Kidney capillary endothelial cell (primary cell): ENCODE data around the gene NRXN3.
"Not testable (repeated sequence)": the region's sequence is repeated elsewhere in the genome, so short reads cannot be mapped to it uniquely, and the experiment has no call there.

Experiments used
- DNase-seq: peaks from one replicate; pipeline ENCODE4 v3.0.0-alpha.2; 2018; ENCODE audit warnings: low spot score

Gene NRXN3

GRCh38 chr14:78403278-78403815 lies 233.2 kb downstream of the NRXN3 start:
- DNase-seq, result no peak

DNA sequence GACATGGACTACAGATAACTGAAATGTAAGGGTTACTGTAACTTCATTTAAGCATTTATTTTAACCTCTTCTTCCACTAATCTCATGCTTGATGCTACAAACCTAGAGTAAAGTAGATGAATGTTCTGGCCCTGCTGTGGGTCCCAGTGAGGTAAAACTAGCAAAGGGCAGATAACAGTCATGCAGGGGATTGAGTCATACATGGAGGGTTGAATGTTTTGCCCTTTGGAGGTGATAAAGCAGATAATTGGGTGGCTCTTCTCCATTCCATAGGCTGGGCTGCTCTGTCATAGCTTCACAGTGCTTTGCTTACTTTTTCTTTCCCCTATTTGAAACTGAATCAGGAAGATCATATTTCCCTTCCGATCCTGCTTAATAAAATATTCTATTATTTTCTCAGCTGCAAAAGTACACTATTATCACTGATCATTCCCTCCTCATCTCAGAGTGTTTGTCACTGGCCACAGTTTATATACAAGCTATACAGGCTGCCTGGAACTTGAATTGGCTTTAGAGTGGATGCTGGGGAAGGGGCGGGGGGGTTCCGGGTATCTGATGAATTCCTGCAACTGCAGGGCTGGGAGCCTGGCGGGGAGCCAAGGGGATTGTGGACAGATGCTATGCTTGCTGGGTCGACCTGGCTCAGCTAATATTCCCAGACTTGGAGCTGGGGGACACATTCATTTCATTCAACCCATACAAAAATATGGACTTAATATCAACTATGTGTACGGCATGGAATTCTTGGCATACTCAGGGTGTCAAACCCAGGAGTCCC lies 235.1 kb downstream of the NRXN3 start:
- no peak for DNase-seq

GRCh38 chr14:78412475-78412874 lies 242.3 kb downstream of the NRXN3 start:
- no peak for DNase-seq

DNA sequence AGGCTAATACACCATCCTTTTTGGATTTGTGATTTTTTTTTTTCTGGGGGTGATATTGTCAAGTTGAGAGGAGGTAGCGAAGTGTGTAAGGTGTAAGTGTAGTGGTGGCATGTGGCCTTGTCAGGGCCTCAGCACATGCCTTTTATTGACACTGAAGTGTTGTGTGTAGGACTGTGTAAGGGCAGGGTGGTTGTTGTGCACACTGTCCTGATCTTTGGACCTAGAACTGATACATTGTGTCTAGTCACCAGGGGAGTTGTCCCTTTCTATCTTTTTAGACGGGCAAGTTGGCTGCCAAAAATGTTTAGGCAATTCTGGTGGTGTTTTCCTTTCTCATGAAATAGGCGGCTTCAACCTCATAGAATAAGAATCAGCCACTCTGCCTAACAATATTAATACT lies 244.0 kb downstream of the NRXN3 start:
- DNase-seq, result no peak

DNA sequence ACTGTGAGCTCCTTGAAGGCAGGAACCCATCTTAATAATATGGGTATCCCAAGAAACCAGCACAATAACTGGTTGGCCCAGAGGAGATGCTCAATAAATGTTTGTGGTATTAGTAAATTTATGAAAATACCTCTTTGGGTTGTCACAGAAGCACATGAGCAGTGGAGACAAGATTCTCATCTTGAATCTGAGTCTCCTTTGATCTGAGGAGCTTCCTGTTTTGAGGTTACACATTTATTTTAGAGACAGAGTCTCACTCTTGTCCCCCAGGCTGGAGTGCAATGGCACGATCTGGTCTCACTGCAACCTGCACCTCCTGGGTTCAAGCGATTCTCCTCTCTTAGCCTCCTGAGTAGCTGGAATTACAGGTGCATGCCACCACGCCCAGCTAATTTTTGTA lies 247.4 kb downstream of the NRXN3 start:
- no peak for DNase-seq

GRCh38 chr14:78424311-78424710 lies 254.1 kb downstream of the NRXN3 start:
- DNase-seq, result no peak

DNA sequence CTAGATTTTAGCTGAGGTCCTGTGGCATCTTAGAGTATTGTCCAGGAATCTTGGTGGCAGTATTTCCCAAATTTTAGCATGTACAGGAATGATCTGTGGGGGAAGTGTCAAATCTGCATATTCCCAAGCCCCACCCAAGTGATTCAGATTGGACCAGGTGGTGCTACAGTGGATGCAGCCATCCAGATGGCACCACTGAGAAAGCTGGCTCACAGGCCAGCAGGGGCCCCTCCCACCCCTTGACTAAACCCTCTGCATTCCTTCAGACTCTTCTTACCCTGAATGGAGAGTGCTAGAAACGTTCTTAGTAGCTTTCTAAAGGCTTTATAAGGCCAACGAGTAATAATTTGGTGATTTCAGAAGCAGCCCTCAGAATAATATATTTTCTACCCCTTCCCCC lies 255.2 kb downstream of the NRXN3 start:
- no peak for DNase-seq

- DNase-seq, result no peak
Measured at GRCh38 chr14:78425782-78426181, 255.6 kb downstream of the NRXN3 start.

DNA sequence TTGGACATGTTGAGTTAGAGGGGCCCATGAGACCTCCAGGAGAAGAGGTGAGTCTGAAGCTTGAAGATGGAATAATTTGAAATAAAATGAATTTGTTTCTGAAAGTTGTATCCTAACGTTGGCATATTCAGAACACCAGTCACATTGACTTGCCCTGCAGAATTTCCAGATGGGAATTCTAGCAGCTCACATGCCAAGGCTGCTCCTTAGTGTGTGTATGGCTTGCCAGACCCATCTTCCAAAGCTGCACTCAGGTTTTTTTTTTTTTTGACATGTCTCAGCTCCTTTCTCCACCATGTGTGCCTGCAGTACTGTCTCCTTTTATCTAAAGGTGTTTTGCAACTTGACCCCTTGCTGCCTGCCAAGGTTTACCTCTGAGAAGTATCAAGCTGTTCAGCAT lies 261.9 kb downstream of the NRXN3 start:
- DNase-seq, result no peak

GRCh38 chr14:78437448-78437847 lies 267.3 kb downstream of the NRXN3 start:
- DNase-seq, result not testable (repeated sequence)

GRCh38 chr14:78440356-78440894 lies 270.3 kb downstream of the NRXN3 start:
- DNase-seq, result no peak

GRCh38 chr14:78443834-78444233 lies 273.7 kb downstream of the NRXN3 start:
- no peak for DNase-seq

DNA sequence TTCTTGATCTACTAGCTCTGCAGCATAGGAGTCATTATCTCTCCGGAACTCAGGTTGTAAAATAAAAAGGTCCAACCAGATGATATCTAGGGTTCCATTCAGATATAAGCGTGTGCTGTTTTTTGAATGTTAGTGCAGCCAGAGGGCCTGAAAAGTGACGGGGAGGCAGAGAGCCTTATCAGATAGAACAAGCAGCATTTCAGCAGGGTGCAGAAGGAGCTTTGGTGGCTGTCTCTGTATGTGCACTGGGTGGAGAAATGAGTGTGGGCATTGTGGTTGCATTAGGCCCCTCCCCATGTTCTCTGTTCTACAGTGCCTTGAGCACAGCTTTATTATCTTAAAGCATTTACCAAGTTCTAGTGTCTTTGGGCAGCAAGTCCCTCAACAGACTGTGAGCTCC lies 275.1 kb downstream of the NRXN3 start:
- DNase-seq, result no peak

GRCh38 chr14:78446807-78447206 lies 276.6 kb downstream of the NRXN3 start:
- DNase-seq, result no peak

DNA sequence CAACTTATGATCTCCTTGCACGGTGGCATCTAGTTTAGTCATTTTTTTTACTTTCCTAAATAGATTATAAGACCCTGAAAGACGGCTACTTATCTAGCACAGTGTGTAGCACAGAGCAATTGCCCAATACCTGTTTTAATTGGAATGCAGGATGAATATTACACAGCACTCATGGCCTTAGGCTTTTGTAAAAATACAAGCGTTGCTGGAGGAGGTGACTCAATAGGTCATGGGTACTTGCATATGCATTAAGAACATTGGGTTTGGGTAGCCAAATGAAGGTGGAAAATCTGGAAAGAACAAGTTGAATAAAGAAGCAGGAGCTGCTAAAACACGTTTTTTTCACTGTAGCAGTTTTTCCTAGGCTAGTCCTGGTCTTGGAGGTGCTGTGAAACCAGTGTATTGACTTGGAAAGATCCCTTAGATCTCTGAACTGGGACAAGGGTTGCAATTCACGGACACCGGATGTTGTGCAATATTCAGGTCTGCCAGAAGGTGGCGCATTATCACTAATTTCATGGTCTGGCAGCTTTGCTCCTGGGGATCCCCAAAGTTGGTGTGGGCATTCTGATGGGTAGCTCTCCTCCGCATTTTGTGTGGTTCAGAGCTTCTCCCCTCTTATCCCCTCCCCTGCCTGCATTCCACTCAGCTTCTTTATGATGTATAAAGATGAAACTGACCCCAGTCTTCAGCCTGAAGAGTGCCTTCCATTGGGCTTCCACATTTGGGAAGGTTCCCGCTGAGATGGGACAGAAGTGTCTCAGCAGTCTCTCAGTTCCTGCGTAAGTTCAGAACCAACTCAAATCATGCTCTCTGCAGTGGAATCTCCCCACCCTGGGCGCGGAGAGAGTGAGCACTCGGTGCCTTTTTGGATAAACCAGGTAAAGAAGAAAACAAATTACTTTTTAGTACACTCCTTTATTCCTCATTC lies 278.3 kb downstream of the NRXN3 start:
- peak; percentile 36 for DNase-seq

GRCh38 chr14:78450669-78451318 lies 280.6 kb downstream of the NRXN3 start:
- DNase-seq, result no peak

GRCh38 chr14:78451319-78451695 lies 281.1 kb downstream of the NRXN3 start:
- no peak for DNase-seq

DNA sequence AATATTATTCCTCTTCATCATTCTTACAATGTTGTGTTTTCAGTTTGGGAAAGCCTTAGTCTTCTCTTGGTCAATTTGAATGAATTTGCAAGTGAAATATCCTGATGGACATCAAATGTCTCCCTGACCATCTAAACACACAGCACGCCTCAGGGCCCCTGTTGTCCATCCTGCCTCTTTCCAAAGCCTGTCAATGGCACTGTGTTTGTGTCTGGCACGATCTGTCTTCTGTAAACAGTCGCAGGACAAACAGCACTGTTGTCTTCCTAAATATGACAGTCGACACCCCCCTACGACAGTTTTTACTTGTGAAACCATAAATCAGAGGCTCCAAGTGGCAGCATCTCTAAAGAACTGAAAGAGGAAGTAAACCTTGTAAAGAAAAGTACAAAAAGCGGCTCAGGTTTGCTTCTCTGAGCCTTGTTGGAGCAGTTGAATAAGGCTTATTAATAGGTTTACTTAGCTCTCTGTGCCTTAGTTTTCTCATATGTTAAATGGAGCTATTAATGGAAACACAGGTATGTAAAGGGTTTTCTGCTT lies 285.8 kb downstream of the NRXN3 start:
- no peak for DNase-seq

GRCh38 chr14:78469947-78470346 lies 299.8 kb downstream of the NRXN3 start:
- DNase-seq, result no peak

GRCh38 chr14:78479127-78479780 lies 309.1 kb downstream of the NRXN3 start:
- no peak for DNase-seq

DNA sequence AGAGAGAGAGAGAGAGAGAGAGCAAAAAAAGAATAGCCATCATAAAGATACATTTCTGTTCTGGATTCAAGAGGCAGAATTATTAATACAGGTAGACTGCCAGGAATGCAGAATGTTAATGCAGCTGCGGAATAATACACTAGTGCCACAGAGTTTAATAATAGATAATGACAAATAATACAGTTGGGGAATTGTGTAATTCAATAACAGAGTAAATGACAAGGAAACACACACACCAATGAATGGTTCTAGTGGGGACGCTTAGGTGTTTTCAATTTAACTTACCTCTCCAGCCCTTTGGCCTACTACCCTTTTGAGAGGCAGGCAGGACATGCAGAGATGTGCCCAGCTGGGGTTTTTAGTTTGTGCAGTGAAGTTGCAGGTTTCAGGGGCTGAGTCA lies 313.9 kb downstream of the NRXN3 start:
- DNase-seq, result no peak
